ENCODE data around the gene PNPT1.
"Not testable (repeated sequence)": the region's sequence is repeated elsewhere in the genome, so short reads cannot be mapped to it uniquely, and the experiment has no call there.

Gene PNPT1

GRCh38 chr2:55693181-55694125, at the start of gene PNPT1:
Gene PNPT1 (minus strand): TSS chr2:55693844. CDS start chr2:55693823, 21 bp downstream.
- peak; percentile 96 for DNase-seq

GRCh38 chr2:55742996-55743395, 49.4 kb upstream of the PNPT1 start:
- DNase-seq, result no peak

DNA sequence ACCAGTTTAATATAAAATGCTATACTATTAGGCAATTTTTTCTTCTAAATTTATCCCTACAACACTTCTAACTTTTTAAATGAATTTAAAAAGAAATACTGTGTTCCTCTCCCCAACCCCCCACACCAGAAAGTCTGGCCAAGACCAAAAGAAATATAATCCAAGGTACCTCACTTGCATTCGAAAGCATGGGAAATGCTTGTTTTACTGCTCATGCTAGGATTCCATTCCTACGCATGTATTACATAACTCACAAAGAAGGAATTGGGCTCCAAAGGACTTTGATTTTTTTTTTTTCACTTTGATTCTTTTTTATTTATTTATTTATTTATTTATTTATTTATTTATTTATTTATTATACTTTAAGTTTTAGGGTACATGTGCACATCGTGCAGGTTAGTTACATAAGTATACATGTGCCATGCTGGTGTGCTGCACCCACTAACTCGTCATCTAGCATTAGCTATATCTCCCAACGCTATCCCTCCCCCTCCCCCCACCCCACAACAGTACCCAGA, 42.4 kb upstream of the PNPT1 start:
- not testable (repeated sequence) for DNase-seq

DNA sequence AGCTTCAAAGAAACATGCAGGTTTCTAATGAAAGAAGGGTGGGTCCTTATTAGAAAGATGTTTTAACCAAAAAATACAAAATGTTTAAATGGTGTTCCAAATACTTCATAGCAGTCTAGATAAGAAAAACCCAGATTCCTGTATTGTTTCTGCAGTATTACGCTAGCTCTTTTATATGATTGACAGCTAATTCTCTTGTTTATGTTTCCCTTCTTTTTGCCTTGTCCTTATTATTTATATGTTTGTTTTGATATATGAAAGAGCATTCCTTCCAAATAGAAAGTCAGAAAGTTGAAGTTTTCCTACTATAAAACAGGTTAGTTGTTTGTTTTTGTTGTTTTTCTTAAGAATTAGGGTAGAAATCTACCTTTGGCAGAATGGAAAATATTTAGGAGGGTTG, 41.1 kb upstream of the PNPT1 start:
- no peak for DNase-seq

- DNase-seq, result no peak
These were observed 39.7 kb upstream of the PNPT1 start for GRCh38 chr2:55733335-55733734.

GRCh38 chr2:55732854-55733253, 39.2 kb upstream of the PNPT1 start:
- no peak for DNase-seq

DNA sequence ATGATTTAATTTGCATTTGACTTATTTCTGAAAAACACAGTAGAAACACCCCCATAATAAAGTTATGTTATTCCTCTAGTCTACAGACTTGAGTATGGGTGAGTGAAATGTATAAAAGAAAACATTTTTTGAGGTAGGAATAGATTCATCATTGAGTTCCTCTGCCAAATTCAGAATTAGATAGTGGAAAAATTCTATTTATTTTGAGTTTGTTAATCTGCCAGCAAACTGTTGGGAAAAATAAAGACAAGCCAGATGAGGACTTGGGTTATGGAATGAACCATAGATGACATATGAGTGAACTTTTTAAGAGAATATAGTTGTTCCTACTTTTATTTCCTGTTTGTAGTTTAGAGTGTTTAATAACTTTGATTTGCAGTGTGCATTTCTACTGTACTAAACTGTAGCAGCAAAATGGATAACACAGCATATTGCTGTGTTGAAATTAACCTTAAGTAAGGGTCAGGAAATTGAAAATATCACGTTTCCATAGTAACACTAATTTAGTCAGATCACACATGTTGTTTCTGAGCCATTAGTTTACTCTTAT, 35.6 kb upstream of the PNPT1 start:
- no peak for DNase-seq

- no peak for DNase-seq
These were observed 28.1 kb upstream of the PNPT1 start for GRCh38 chr2:55721596-55722215.

GRCh38 chr2:55720417-55720816, 26.8 kb upstream of the PNPT1 start:
- DNase-seq, result no peak

DNA sequence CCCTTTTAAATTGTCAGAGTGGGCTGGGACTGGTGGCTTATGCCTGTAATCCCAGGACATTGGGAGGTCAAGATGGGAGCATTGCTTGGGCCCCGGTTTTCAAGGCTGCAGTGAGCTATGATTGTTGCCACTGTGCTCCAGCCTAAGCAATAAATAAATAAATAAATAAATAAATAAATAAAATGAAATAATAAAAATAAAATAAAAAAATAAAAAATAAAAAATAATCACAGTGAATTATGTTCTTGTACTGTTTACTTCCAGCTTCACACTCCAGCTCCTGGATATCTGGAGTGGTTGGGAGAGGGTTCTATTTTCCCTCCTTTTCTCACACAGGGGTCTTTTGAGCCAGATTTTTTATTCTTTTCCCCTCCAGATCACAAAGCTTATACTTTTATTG, 26.2 kb upstream of the PNPT1 start:
- DNase-seq, result no peak

GRCh38 chr2:55718165-55719008, 24.7 kb upstream of the PNPT1 start:
- peak; percentile 62 for DNase-seq

DNA sequence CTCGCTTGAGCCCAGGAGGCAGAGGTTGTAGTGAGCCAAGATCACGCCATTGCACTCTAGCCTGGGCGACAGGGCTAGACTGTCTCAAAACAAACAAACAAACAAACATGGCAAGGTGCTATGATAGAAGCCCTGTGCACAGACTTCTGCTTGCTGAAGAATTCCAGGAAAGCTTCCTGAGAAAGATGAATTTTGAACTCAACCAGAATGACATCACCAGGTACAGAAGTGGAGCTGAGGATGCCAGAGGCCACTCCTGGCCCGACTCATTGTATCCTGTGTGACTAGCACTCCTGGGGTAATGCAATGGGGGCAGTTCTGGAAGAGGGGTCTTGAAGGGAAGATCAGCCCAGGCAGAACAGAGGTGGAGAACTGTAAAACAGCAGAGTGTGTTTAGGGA, 22.0 kb upstream of the PNPT1 start:
- no peak for DNase-seq

DNA sequence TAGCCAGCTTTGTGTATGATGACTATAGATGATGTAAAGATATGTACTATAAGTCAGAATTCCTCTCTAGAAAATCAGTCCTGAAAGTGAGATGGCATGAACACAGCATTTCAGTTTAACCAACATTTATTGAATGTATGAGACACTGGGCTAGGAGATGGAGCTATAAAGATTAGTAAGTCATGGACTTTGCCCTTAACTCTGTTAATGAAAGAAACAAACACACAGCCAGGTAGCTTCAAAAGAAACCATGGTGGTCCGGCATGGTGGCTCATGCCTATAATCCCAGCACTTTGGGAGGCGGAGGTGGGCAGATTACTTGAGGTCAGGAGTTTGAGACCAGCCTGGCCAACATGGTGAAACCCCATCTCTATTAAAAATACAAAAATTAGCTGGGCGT, 21.5 kb upstream of the PNPT1 start:
- not testable (repeated sequence) for DNase-seq

DNA sequence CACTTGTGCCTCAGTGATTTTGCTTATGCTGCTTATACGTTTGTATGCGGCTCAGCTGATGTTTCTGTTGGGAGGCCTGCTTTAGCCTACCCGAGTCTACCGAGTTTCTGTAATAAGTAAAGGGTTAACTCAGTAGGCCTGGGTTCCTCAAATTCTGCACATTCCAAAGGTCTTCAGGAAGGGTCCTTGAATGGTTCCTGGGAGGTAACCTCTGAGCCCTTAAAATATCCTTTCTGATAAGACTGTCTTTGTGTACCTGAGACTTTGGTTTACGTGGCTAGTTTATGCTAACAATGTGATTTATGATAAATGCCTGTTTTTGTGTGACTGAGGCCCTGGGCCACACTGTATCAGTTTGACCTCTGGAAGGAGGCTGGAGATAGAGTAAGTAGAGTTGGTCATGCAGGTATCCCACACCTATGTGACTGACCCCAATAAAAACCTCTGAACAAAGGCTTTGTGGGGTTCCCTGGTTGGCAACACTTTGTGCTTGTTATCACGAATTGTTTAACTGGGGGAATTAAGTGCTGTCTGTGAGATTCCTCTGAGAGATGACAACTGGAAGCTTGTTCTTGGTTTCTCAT, 18.9 kb upstream of the PNPT1 start:
- no peak for DNase-seq

- DNase-seq, result peak; percentile 10
These were observed 16.4 kb upstream of the PNPT1 start for GRCh38 chr2:55710025-55710424.

- DNase-seq, result no peak
These were observed 14.1 kb upstream of the PNPT1 start for GRCh38 chr2:55707751-55708150.

GRCh38 chr2:55706258-55706657, 12.6 kb upstream of the PNPT1 start:
- DNase-seq, result not testable (repeated sequence)

DNA sequence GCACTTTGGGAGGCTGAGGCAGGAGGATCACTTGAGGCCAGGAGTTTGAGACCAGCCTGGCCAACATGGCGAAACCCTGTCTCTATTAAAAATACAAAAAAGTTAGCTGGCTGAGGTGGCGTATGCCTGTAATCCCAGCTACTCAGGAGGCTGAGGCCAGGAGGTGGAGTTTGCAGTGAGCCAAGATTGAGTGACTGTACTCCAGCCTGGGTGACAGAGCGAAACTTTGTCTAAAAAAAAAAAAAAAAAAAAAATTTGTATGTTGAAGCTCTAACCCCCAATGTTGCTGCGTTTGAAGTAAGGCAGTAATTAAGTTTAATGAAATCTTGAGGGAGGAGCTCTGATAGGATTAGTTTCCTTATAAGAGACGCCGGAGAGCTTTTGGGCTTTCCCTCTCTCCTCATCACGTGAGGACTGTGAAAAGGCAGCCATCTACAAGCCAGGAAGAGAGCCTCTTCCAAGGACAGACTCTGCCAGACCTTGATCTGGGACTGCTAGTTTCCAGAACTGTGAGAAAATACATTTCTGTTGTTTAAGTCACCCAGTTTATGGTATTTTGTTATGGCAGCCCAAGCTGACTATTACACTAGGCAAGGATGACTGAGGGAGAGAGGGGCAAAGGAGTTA, 11.5 kb upstream of the PNPT1 start:
- no peak for DNase-seq

GRCh38 chr2:55703350-55703749, 9.7 kb upstream of the PNPT1 start:
- no peak for DNase-seq

GRCh38 chr2:55692740-55693139, 904 bp downstream of the PNPT1 start:
- not testable (repeated sequence) for DNase-seq

GRCh38 chr2:55672630-55673029, 21.0 kb downstream of the PNPT1 start:
- no peak for DNase-seq

GRCh38 chr2:55668956-55669355, 24.7 kb downstream of the PNPT1 start:
- no peak for DNase-seq
